GM23338 (cell line): ENCODE measurements around the gene PUM2. TPM values are rescaled to one million over a fixed set of nuclear protein-coding genes. Genes with fewer than 3 reads are reported as not detected.
A peak's percentile ranks its signal among the peaks of the same experiment; 100 is the strongest.

Experiments used
- ATAC-seq: fragments of 200-7000 bp; cut with Tn5 transposase; 3 replicates; pipeline ENCODE4 v1.9.1; 2020
- DNase-seq: peaks from one replicate; pipeline ENCODE4 v3.0.0-alpha.2; 2015; ENCODE audit warnings: low spot score
- H2AFZ ChIP-seq: fragments of 200-600 bp; sonication (generic); 2 replicates; pipeline ENCODE4 v1.8.0; 2016; ENCODE audit warnings: antibody characterized with exemption, mild to moderate bottlenecking, moderate library complexity
- H3F3A ChIP-seq: fragments of 200-600 bp; sonication (generic); replicated peaks from 2 replicates; pipeline ENCODE4 v1.8.0; 2017; ENCODE audit warnings: antibody characterized with exemption, mixed run types, low read depth
- H3K27ac ChIP-seq: fragments of 200-600 bp; sonication (generic); 2 replicates; pipeline ENCODE4 v1.6.1; 2016; ENCODE audit warnings: low read depth
- H3K27me3 ChIP-seq: fragments of 200-600 bp; sonication (generic); 2 replicates; pipeline ENCODE4 v1.8.0; 2016; ENCODE audit warnings: mild to moderate bottlenecking, mixed run types, moderate library complexity; ENCODE audit not compliant: insufficient read depth
- H3K36me3 ChIP-seq: fragments of 200-600 bp; sonication (generic); 2 replicates; pipeline ENCODE4 v1.8.0; 2016; ENCODE audit warnings: mild to moderate bottlenecking; ENCODE audit not compliant: insufficient read depth
- H3K4me1 ChIP-seq: fragments of 200-600 bp; sonication (generic); 2 replicates; pipeline ENCODE4 v1.8.0; 2016; ENCODE audit warnings: mild to moderate bottlenecking, moderate library complexity; ENCODE audit not compliant: insufficient read depth
- H3K4me2 ChIP-seq: fragments of 200-600 bp; sonication (generic); 2 replicates; pipeline ENCODE4 v1.7.1; 2017; ENCODE audit warnings: mixed run types
- H3K4me3 ChIP-seq: fragments of 200-600 bp; sonication (generic); 2 replicates; pipeline ENCODE4 v1.6.1; 2016; ENCODE audit warnings: mixed run types
- H3K79me2 ChIP-seq: fragments of 200-600 bp; sonication (generic); replicated peaks from 2 replicates; pipeline ENCODE4 v1.8.0; 2017; ENCODE audit warnings: mild to moderate bottlenecking; ENCODE audit not compliant: insufficient read depth
- H3K9me2 ChIP-seq: fragments of 200-600 bp; sonication (generic); 2 replicates; pipeline ENCODE4 v1.8.0; 2017; ENCODE audit not compliant: insufficient read depth
- H4K20me1 ChIP-seq: fragments of 200-600 bp; sonication (generic); replicated peaks from 2 replicates; pipeline ENCODE4 v1.8.0; 2017; ENCODE audit warnings: mild to moderate bottlenecking; ENCODE audit not compliant: insufficient read depth
- H3K27ac Mint-ChIP-seq: 2 replicates; pipeline ENCODE4 v1.8.0; 2020; ENCODE audit warnings: inconsistent platforms, mild to moderate bottlenecking, moderate library complexity, mixed read lengths
- H3K27me3 Mint-ChIP-seq: 3 replicates; pipeline ENCODE4 v1.8.0; 2022; ENCODE audit warnings: low read depth, mild to moderate bottlenecking, moderate library complexity, mixed read lengths, inconsistent platforms; ENCODE audit not compliant: insufficient read depth, poor library complexity
- H3K36me3 Mint-ChIP-seq: 3 replicates; pipeline ENCODE4 v1.8.0; 2021; ENCODE audit warnings: low read depth, mild to moderate bottlenecking, inconsistent platforms, moderate library complexity, mixed read lengths
- H3K4me1 Mint-ChIP-seq: 3 replicates; pipeline ENCODE4 v1.8.0; 2020; ENCODE audit warnings: mild to moderate bottlenecking, inconsistent platforms, mixed read lengths
- H3K4me3 Mint-ChIP-seq: 3 replicates; pipeline ENCODE4 v1.8.0; 2021; ENCODE audit warnings: moderate library complexity, mild to moderate bottlenecking, inconsistent platforms, mixed read lengths
- H3K9me3 Mint-ChIP-seq: 3 replicates; pipeline ENCODE4 v1.8.0; 2020; ENCODE audit warnings: moderate library complexity, mild to moderate bottlenecking, inconsistent platforms, mixed read lengths
- CREB1 ChIP-seq: fragments of 250-450 bp; sonication (Bioruptor Pico); IDR thresholded peaks from 2 replicates; pipeline ENCODE4 v1.5.0; 2020; ENCODE audit warnings: low read depth, mild to moderate bottlenecking, moderate library complexity
- ETS1 ChIP-seq: IDR thresholded peaks from 2 replicates; pipeline ENCODE4 v1.6.1; 2016; ENCODE audit warnings: antibody characterized with exemption
- EZH2 ChIP-seq: fragments of 200-600 bp; sonication (generic); IDR thresholded peaks from one replicate; pipeline ENCODE4 v1.8.0; 2017; ENCODE audit warnings: antibody characterized with exemption, mild to moderate bottlenecking, low read depth; ENCODE audit not compliant: unreplicated experiment
- EZH2phosphoT487 ChIP-seq: fragments of 200-600 bp; sonication (generic); IDR thresholded peaks from one replicate; pipeline ENCODE4 v1.8.1; 2018; ENCODE audit warnings: antibody characterized with exemption; ENCODE audit not compliant: unreplicated experiment
- JUNB ChIP-seq: IDR thresholded peaks from one replicate; pipeline ENCODE4 v1.6.1; 2016; ENCODE audit warnings: antibody characterized with exemption; ENCODE audit not compliant: unreplicated experiment
- NANOG ChIP-seq: IDR thresholded peaks from 2 replicates; pipeline ENCODE4 v1.6.1; 2016; ENCODE audit warnings: antibody characterized with exemption, borderline replicate concordance
- ZNF114 ChIP-seq: fragments of 250-450 bp; sonication (Bioruptor Pico); IDR thresholded peaks from 2 replicates; pipeline ENCODE4 v1.5.0; 2020; ENCODE audit warnings: mild to moderate bottlenecking, moderate library complexity
- ZNF331 ChIP-seq: fragments of 250-450 bp; sonication (Bioruptor Pico); IDR thresholded peaks from 2 replicates; pipeline ENCODE4 v1.5.0; 2020; ENCODE audit warnings: low read depth, mild to moderate bottlenecking, moderate library complexity
- polyA plus RNA-seq: library from polyadenylated mRNA; unstranded; fragments of >200 nt; fragmentation: Nextera tagmentation; extraction: Ambion mirVana; gene quantifications from 2 replicates; pipeline ENCODE4 v1.2.1, GENCODE V29; 2016
- total RNA-seq: library from RNA; depleted of rRNA; stranded (reverse); fragments of >200 nt; shearing (Covaris generic); gene quantifications from 2 replicates; pipeline ENCODE4 v1.2.3, GENCODE V29; 2014
- TF ChIP-seq, protein P1 (sequence below): fragments of 250-450 bp; sonication (Bioruptor Pico); IDR thresholded peaks from 2 replicates; pipeline ENCODE4 v1.5.0; 2020; ENCODE audit warnings: mild to moderate bottlenecking, moderate library complexity

PUM2 gene
- total and polyA plus RNA-seq, 2 experiments from 2014 or later = 29.9 to 94.1 TPM

GRCh38 chr2:20212871-20213503 is 137.7 kb downstream of the PUM2 start:
- Histone ChIP-seq H3K9me2 (no peaks in the 10 kb centered on the region), H2AFZ (no peak overlapping the region), H4K20me1 (peaks cover 7% of the 10 kb centered on the region; the same call in 1 of the 2 replicates), H3K4me3 (no peak overlapping the region), H3K27me3 (no peaks in the 10 kb centered on the region), H3K4me1 (peaks cover 14% of the 10 kb centered on the region; the same call in 1 of the 2 replicates), H3K4me2 (peak overlapping the region; percentile 12; the same call in 1 of the 2 replicates), H3F3A (no peaks in the 10 kb centered on the region), H3K27ac (no peak overlapping the region), H3K36me3 (no peaks in the 10 kb centered on the region), H3K79me2 (peaks cover 73% of the 10 kb centered on the region)
- Mint-ChIP-seq H3K9me3 (no peaks in the 10 kb centered on the region), H3K4me3 (no peak overlapping the region), H3K36me3 (peaks cover 8% of the 10 kb centered on the region; the same call in 1 of the 3 replicates), H3K27ac (peak overlapping the region; percentile 43; the same call in 1 of the 2 replicates), H3K27me3 (peaks cover 5% of the 10 kb centered on the region), H3K4me1 (peaks cover 41% of the 10 kb centered on the region)
- DNase-seq = no peak
- TF ChIP-seq, protein P1, sequence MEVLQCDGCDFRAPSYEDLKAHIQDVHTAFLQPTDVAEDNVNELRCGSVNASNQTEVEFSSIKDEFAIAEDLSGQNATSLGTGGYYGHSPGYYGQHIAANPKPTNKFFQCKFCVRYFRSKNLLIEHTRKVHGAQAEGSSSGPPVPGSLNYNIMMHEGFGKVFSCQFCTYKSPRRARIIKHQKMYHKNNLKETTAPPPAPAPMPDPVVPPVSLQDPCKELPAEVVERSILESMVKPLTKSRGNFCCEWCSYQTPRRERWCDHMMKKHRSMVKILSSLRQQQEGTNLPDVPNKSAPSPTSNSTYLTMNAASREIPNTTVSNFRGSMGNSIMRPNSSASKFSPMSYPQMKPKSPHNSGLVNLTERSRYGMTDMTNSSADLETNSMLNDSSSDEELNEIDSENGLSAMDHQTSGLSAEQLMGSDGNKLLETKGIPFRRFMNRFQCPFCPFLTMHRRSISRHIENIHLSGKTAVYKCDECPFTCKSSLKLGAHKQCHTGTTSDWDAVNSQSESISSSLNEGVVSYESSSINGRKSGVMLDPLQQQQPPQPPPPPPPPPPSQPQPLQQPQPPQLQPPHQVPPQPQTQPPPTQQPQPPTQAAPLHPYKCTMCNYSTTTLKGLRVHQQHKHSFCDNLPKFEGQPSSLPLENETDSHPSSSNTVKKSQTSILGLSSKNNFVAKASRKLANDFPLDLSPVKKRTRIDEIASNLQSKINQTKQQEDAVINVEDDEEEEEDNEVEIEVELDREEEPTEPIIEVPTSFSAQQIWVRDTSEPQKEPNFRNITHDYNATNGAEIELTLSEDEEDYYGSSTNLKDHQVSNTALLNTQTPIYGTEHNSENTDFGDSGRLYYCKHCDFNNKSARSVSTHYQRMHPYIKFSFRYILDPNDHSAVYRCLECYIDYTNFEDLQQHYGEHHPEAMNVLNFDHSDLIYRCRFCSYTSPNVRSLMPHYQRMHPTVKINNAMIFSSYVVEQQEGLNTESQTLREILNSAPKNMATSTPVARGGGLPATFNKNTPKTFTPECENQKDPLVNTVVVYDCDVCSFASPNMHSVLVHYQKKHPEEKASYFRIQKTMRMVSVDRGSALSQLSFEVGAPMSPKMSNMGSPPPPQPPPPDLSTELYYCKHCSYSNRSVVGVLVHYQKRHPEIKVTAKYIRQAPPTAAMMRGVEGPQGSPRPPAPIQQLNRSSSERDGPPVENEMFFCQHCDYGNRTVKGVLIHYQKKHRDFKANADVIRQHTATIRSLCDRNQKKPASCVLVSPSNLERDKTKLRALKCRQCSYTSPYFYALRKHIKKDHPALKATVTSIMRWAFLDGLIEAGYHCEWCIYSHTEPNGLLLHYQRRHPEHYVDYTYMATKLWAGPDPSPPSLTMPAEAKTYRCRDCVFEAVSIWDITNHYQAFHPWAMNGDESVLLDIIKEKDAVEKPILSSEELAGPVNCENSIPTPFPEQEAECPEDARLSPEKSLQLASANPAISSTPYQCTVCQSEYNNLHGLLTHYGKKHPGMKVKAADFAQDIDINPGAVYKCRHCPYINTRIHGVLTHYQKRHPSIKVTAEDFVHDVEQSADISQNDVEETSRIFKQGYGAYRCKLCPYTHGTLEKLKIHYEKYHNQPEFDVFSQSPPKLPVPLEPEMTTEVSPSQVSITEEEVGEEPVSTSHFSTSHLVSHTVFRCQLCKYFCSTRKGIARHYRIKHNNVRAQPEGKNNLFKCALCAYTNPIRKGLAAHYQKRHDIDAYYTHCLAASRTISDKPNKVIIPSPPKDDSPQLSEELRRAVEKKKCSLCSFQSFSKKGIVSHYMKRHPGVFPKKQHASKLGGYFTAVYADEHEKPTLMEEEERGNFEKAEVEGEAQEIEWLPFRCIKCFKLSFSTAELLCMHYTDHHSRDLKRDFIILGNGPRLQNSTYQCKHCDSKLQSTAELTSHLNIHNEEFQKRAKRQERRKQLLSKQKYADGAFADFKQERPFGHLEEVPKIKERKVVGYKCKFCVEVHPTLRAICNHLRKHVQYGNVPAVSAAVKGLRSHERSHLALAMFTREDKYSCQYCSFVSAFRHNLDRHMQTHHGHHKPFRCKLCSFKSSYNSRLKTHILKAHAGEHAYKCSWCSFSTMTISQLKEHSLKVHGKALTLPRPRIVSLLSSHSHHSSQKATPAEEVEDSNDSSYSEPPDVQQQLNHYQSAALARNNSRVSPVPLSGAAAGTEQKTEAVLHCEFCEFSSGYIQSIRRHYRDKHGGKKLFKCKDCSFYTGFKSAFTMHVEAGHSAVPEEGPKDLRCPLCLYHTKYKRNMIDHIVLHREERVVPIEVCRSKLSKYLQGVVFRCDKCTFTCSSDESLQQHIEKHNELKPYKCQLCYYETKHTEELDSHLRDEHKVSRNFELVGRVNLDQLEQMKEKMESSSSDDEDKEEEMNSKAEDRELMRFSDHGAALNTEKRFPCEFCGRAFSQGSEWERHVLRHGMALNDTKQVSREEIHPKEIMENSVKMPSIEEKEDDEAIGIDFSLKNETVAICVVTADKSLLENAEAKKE (CRISPR knock-in tag) = no peak
- no peak for TF ChIP-seq ZNF331 (CRISPR knock-in tag)
- no peak for TF ChIP-seq ETS1
- TF ChIP-seq NANOG = no peak
- no peak for TF ChIP-seq ZNF114 (CRISPR knock-in tag)
- no peak for TF ChIP-seq EZH2
- TF ChIP-seq EZH2phosphoT487 = no peak
- TF ChIP-seq JUNB = no peak
- TF ChIP-seq CREB1 (CRISPR knock-in tag) = no peak
- peak; percentile 4; the same call in 2 of the 3 replicates for ATAC-seq
